Activated CD4-positive, alpha-beta T cell treated with anti-CD3 and anti-CD28 coated beads for 48 hours (primary cell): ENCODE measurements around the gene UNC5CL.
A peak's percentile ranks its signal among the peaks of the same experiment; 100 is the strongest.

Experiments used
- DNase-seq: peaks from one replicate; pipeline ENCODE4 v3.0.0-alpha.2; 2020

The UNC5CL gene

DNA sequence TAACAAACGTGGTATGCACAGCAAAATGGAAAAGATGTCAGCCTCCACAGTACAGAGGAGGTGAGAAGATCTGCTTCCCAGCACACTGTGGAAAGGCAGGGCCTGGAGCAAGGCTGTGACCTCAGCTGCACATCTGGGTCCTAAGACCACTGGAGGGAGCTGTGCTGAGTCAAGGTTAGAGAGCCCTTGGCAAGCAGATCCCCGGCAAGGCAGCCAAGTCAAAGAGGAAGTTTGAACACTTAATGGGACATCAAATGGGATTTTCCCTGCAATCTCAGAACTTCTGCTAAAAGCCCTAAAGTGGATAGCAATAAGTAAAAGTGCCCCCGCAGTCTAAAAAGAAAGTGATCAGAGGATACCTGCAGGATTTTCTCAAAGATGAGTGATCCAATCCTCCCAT, 39.5 kb downstream of the UNC5CL start:
- DNase-seq: peak; percentile 13

- no peak for DNase-seq
Measured at GRCh38 chr6:40998661-40999060, 40.4 kb downstream of the UNC5CL start.

GRCh38 chr6:40997234-40997957, 41.6 kb downstream of the UNC5CL start:
- no peak for DNase-seq

DNA sequence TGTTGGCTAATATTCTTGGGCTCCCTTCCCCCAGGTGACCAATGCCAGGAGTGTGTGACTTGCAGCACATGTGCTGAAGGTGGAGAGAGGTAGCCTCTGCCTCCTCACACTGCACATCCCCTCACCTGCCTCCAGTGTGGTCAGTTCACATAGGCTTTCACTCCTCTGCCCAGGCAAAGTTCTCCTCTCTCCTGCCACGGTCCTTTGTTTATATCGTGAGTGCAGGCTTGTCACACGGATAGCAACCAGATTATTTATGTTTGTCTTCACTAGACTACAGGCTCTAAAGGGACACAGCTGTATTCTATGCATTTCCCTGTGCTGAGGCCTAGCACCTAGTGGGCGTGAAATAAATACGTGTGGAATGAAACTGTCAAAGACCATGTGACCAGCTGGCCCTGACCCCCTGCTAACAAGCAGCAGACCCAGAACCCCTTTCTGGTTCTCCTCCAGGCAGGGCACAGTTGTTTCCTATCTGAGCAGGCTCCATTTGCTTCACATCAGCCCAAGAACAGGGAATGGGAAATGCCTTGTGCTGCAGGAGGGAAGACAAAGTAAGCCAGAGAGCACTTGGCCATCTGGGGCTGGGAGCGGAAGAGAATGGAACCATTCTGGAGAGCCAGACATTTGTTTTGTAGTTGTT, 42.3 kb downstream of the UNC5CL start:
- no peak for DNase-seq

GRCh38 chr6:40992746-40993145, 46.3 kb downstream of the UNC5CL start:
- DNase-seq: no peak

- DNase-seq: no peak
Measured at GRCh38 chr6:40990301-40990700, 48.7 kb downstream of the UNC5CL start.

DNA sequence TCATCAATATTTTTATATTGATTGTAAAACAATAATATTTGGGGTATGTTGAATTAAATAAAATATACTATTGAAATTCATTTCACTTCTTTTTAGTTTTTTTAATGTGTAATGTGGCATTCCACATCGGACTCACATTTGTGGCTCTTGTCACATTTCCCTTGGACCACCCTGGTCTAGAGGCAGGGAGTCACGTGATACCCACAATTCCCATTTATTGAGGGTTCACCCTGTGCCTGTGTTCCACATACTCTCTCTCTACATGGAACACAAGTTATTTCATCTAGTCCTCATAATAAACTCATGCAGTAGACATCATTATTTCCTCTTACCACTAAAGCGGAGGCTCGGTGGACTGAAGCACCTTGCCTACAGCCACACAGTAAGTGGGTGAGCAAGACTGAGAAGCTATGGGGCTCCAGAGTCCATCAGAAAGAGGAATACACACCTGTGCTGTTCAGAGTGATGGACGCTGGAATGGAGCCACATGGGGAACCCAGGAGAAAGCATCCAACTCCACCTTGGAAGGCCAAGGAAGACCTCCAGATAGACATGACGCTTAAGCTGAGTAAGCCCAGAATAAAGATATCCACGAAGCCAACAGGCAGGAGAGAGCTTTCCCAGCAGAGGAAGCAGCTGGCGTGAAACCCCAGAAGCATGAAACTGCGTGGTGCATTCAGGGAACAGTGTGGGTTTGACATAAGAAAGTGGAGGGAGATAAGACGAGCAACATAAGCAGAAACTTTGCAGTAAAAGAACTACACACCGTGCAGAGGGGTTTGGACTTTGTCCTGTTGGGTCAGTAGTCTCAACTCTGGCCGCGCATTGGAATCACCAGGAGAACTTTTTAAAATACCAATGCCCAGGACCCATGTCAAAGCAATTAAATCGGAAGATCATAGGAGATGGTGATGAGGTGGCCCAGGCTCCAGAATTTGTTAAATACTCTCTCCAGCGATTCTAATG, 49.5 kb downstream of the UNC5CL start:
- DNase-seq: no peak

GRCh38 chr6:40988634-40989033, 50.4 kb downstream of the UNC5CL start:
- DNase-seq: no peak

GRCh38 chr6:40986921-40987819, 51.9 kb downstream of the UNC5CL start:
- no peak for DNase-seq

DNA sequence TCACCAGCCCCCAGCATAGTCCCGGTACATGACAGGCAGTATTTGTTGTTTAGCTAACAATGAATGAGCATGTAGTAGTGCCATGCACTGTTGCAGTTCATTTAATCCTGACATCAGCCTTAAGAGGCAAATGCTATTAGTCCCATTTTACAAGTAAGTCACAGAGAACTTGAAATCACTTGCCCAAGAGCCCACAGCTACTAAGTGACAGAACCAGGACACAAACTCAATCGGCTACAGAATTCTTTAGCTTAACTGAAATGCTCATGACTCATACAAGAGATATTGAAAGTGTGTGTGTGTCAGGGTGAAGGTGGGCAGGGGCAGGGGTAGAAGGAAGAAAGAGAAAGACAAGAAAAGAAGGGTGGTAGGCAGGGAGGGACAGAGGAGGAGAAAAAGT, 52.7 kb downstream of the UNC5CL start:
- DNase-seq: no peak

DNA sequence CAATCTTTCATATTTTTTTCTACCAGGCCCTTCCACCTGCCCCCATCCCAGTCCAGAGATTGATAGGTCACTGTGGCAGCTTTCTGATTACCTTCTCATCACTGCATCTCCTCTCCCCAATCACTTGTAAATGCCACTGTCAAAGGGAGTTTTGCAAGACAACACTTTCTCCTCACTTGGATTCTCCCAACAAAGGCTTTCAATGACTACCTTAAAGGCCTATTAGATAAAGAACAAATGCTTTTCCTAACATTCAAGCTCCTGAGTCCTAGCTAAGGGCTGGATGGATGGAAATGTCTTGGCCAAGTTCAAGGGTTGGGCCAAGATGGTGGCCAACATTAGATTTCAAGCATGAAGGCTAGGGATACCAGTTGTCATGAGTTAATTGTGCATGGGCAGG, 55.3 kb downstream of the UNC5CL start:
- no peak for DNase-seq

- no peak for DNase-seq
Measured at GRCh38 chr6:40982917-40983316, 56.1 kb downstream of the UNC5CL start.

DNA sequence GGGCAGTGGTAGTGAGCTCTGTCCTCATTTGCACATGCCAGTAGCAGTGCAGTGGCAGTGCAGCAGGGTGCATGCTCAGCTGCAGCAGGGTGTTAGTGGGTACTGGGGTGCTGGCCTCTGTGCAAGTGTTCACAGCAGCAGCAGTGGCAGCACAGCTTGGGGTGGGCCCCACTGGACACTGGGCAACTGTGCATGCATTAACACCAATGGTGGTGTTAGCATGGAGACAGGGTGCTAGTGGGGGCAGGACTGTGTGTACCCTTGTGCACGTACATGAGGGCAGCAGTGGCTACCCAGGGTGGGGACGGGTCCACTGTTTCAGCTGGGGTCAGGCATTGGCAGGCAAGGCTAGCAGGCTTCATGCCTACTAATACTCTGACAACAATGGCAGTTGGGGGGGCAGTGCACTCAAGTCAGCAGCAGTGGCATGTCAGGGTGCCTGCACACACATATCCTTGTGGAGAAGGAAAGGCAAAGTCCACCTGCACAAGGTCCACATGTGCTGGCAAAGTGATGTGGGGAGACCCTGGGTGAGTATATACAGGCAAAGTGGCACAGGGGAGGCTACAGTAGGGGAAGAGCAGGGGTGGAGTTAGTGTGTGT, 60.2 kb downstream of the UNC5CL start:
- no peak for DNase-seq

DNA sequence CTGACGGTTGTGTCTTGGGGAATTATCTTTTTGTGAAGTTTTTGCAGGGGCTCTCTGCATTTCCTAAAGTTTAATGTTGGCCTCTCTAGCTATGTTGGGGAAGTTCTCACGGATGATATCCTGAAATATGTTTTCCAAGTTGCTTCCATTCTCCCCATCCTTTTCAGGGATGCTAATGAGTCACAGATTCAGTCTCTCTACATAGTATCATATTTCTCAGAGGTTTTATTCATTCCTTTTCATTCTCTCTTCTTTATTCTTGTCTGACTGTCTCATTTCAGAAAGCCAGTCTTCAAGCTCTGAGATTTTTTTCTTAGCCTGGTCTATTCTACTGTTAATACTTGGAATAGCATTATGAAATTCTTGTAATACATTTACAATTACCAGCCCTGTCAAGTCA, 61.3 kb downstream of the UNC5CL start:
- no peak for DNase-seq

DNA sequence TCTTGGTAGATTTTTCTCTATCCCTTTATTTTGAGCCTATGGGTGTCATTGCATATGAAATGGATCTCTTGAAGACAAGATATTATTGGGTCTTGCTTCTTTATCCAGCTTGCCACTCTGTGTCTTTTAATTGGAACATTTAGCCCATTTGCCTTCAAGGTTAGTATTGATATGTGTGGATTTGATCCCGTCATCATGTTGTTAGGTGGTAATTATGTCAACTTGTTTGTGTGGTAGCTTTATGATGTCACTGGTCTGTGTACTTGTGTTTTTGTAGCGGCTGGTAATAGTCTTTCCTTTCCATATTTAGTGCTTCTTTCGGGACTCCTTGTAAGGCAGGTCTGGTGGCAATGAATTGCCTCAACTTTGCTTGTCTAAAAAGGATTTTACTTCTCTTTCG, 61.9 kb downstream of the UNC5CL start:
- no peak for DNase-seq
